Left kidney (tissue), 2 donors: ENCODE measurements around the gene MACROD2. TPM values are rescaled to one million over a fixed set of nuclear protein-coding genes. Genes with fewer than 3 reads are reported as not detected.

ENCODE experiments used
- DNase-seq: peaks from one replicate; pipeline ENCODE4 v3.0.0-alpha.2; 2013
- polyA plus RNA-seq: library from polyadenylated mRNA; unstranded; fragments of 120-200 nt; gene quantifications from one replicate; pipeline ENCODE4 v1.2.1, GENCODE V29; 2013; ENCODE audit not compliant: insufficient read length

Gene MACROD2
- polyA plus RNA-seq, 1 donor, result 17.2 TPM

GRCh38 chr20:15674253-15675060 is 1679.1 kb downstream of the MACROD2 start:
- DNase-seq, result peak; percentile 46

- DNase-seq, result peak; percentile 60
Observed at GRCh38 chr20:15675061-15675514, 1679.8 kb downstream of the MACROD2 start.

GRCh38 chr20:15675813-15676484 is 1680.6 kb downstream of the MACROD2 start:
- no peak for DNase-seq

DNA sequence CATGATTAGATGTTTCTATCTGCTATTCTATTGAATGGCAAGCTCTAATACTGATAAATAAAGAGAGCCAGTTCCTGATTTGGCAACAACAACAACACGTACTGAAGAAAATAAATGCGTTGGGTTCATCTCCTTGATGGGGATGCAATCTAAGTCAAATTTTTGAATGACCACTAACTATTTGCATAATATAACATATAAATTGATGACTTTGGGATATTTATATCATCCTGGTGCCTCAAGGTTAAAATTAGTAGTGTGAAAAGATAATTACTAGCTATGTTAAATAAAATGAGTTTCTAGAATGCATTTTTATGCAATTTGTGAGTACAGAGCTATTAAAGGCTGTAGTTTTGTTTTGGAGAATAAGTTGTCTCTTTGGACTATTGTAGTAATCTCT is 1681.5 kb downstream of the MACROD2 start:
- no peak for DNase-seq

- no peak for DNase-seq
Observed at GRCh38 chr20:15682690-15683089, 1687.4 kb downstream of the MACROD2 start.

DNA sequence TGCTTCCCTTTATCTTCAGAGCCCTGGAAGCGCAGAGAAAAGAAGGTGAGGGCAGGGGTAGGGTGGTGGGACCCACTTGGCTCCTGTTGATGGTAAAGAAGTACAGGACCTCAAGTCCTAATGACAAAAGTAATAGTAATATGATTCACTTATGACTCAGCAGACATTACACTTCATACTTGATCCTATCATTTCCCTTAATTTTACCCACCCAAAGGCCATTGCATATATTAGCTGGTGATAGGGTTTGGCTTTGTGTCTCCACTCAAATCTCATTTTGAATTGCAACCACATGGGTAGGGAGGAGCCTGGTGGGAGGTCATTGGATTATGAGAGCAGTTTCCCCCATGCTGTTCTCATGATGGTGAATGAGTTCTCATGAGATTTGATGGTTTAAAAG is 1697.3 kb downstream of the MACROD2 start:
- DNase-seq, result no peak

GRCh38 chr20:15699431-15700146 is 1704.3 kb downstream of the MACROD2 start:
- no peak for DNase-seq

DNA sequence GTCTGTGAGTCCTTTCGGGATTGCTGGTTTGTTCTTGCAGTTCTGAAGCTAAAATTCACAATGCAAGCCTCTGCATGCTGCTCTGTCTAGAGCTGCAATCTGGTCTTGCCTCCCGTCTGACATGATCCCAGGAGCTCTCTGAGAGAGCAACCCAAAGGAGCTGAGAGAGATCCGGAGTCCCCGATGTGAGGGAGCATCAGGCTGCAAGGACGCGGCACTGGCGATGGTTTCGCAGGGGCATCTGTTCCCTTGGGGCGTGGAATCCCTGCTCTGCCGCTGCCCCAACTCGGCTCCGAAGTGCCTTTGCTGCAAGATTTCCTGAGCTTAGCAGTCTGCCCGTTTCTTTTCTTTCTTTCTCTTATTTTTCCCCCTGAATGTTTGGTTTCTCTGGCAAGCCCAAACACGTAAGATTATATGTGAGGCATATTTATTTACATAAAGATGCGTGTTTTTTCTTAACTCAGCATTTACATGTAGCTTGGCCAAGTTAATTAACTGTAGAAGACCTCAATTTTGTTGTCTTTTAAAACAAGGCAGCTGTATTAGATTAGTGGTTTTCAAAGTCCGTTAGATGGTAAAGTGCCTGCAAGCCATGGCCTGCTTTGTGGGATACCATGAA is 1704.9 kb downstream of the MACROD2 start:
- DNase-seq, result no peak

GRCh38 chr20:15702161-15702560 is 1706.8 kb downstream of the MACROD2 start:
- DNase-seq, result no peak

DNA sequence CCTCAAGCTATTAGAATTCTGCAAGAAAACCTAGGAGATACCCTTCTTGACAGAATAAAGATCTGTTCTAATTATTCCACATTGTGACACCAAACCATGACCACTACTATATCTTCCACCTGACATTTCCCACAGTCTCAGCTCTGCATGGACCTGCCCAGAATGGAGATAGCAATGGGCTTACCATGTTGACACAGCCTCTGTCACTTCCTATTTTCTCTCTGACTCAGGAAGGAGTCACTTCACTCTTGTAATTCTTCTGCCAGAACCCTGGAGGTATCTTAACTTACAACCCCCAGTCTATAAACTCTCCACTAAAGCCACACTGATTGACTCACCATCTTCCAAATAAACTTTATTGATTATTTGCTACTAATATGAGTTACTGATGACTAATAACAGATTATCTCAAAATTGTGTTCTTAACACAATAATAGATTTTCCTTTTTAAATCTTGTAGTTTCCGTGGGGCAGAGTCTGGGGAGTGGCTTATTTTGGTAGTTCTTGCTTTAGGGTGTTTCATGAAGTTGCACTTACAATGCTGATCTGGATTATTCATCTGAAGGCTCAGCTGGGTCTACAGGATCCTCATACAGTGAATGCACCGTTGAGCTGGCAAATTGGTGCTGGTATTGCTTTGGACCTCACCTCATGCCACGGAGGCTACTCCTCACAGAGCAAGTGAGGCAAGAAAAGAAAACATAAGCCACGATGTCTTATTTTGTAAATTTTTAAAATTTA is 1708.0 kb downstream of the MACROD2 start:
- DNase-seq, result no peak

- DNase-seq, result no peak
Observed at GRCh38 chr20:15705975-15706374, 1710.7 kb downstream of the MACROD2 start.

- no peak for DNase-seq
Observed at GRCh38 chr20:15706719-15707118, 1711.4 kb downstream of the MACROD2 start.

- no peak for DNase-seq
Observed at GRCh38 chr20:15708984-15709598, 1713.8 kb downstream of the MACROD2 start.

DNA sequence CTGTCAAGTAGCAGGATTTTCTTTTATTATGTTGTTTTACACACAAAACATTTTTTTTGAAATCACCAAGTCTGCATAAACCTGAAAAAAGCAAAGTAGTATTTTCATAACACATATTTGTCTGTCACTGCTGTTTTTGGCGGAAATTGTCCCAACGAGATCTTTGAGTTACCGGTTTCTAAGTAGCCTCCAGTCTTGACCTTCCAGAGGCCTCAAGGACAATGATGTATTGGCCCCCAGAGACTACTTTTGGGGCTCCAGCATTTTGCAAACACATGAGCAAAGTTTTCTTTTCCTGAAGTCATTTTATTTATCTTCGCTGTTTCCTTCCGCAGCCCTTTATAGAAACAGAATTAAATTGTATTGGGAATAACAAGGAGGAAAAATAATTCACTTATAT is 1715.3 kb downstream of the MACROD2 start:
- DNase-seq, result peak; percentile 70

- no peak for DNase-seq
Observed at GRCh38 chr20:15711177-15711576, 1715.9 kb downstream of the MACROD2 start.

DNA sequence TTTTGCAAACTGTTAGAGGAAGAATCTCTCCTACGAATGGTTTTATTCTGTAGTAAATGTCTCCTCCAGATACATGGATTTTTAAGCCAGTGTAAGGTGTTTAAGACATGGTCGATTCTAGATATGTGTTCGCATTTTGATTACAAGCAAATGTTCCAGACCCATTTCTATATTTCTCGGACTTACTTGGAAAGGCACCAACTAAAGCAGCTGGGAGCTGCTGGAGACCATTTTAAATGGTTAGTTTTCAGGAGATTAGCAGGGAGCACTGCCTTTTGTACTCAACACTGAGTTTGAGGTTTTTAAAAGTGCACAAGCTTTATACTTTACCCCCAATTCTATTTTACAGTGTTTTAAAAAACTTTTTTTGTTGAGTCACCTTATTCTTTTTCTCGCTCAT is 1720.9 kb downstream of the MACROD2 start:
- DNase-seq, result no peak

- no peak for DNase-seq
Observed at GRCh38 chr20:15726416-15726815, 1731.1 kb downstream of the MACROD2 start.

DNA sequence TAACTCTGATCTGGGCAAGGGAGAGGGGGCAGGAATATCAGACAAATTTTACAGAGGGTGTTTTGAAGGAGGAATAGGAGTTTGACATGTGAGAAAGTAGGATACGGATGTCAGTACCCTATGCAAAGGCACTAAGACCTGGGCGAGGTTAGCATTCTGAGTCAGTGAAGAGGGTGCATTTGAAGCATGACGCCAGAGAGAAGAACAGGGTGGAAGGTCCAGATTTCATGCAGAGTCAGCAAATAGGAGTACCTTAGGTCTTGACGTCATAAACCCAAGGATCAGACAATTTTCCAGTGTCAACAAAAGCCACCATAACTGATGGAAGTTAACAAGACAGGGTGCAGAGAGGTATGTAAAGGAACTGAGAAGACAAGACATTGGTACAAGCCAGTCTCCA is 1738.7 kb downstream of the MACROD2 start:
- DNase-seq, result no peak

DNA sequence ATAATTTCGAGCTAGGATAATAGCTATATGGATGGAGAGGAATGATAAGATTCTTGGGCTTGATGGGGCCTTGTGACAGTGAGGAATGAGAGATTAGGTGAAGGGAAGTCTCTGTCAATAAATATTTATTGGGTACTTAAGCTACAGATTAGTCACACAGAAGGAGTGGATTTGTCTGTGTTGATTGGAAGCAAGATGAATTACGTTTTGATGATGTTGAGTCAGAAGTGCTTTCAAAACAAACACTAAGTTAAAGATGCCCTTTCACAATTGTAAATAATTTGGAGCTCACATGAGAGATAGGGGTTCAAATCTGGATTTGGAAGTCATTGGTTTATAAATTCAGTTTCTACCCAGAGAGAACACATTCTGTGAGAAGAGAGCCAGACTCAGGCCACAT is 1743.7 kb downstream of the MACROD2 start:
- DNase-seq, result no peak

DNA sequence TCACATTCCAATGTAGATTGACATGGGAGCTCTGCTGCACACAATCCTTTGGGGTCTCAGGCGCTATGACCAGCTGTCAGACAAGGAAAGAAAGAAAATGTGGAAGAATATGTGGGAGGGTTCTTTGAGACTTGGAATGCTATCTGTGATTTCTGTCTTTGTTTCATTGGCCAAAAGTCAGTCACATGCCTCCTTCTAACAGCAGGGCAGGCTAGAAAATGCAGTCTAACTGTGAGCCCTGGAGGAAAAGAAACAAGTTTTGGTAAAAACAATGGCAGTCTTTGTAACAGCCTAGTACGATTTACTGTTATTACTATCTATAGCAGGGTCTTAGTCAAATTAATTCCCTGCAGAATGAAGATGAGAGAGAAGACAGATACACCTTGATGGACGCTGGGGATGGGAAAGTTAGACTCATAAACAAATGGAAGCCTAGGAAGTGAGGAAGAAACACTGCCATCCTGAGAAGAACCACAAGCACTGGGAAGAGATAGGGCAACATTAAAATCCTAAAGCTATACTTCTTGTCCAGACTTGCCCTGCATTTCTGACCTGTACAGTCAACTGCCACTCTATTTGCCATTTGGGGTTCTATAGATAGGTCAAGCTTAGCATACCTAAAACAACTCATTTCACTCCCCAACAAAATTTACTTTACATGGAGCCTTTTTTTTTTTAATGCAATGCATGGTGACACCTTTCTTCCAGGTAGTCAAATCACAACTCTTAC is 1744.9 kb downstream of the MACROD2 start:
- no peak for DNase-seq

DNA sequence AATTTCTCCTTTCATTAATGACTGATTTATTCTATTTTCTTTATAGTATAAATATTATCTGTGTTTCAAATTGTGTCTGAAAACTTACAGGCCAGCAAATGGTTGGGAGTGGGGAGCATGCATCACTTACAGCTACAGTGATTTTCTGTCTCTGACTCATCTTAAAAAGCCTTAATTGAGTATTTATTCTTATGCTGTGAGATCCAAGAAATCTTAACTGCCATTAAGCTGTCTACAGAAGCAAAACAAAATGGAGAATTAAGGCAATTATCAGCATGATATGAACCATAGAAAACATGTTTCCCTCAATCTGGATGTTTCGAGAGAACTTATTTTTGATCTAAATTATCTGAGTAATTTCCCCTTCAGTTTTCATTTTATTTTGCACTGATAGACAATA is 1746.8 kb downstream of the MACROD2 start:
- DNase-seq, result no peak
